ENCODE data around the gene RNF144A.

- TF ChIP-seq MAX (IDR thresholded peaks at IDR 0.05; ENCODE audit: low read depth) (no peak), CTCF (IDR thresholded peaks at IDR 0.05) (no peak), FOSL2 (IDR thresholded peaks at IDR 0.05; ENCODE audit: borderline replicate concordance, low read depth) (no peak), RXRA (IDR thresholded peaks at IDR 0.05; ENCODE audit: borderline replicate concordance, low read depth) (no peak), RAD21 (IDR thresholded peaks at IDR 0.05; ENCODE audit: low read length) (no peak), FOXJ3 (CRISPR knock-in tag; IDR thresholded peaks at IDR 0.05) (no peak), CHD2 (IDR thresholded peaks at IDR 0.05; ENCODE audit: low read length, partially characterized antibody) (no peak), POLR2AphosphoS5 (IDR thresholded peaks at IDR 0.05; ENCODE audit: low read depth, low read length) (no peak), NFIC (IDR thresholded peaks at IDR 0.05; ENCODE audit: borderline replicate concordance) (no peak), TCF12 (IDR thresholded peaks at IDR 0.05) (no peak)
- TF ChIP-seq, protein P1, sequence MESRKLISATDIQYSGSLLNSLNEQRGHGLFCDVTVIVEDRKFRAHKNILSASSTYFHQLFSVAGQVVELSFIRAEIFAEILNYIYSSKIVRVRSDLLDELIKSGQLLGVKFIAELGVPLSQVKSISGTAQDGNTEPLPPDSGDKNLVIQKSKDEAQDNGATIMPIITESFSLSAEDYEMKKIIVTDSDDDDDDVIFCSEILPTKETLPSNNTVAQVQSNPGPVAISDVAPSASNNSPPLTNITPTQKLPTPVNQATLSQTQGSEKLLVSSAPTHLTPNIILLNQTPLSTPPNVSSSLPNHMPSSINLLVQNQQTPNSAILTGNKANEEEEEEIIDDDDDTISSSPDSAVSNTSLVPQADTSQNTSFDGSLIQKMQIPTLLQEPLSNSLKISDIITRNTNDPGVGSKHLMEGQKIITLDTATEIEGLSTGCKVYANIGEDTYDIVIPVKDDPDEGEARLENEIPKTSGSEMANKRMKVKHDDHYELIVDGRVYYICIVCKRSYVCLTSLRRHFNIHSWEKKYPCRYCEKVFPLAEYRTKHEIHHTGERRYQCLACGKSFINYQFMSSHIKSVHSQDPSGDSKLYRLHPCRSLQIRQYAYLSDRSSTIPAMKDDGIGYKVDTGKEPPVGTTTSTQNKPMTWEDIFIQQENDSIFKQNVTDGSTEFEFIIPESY (IDR thresholded peaks at IDR 0.05; ENCODE audit: borderline replicate concordance, low read depth): no peak
These were observed 36.2 kb upstream of the RNF144A start for GRCh38 chr2:6881046-6881445.
